NCI-H82 treated with DMSO at 0.1 percent for 48 hours (cell line): Measurements from ENCODE around the gene DNAAF8.

Experiments used
- DNase-seq: peaks from one replicate; lab custom pipeline; 2025; ENCODE audit not compliant: unreplicated experiment; lab: John Stamatoyannopoulos, UW

Gene DNAAF8

GRCh38 chr16:4734063-4734729 is at the start of gene DNAAF8, which contains the start of gene ANKS3:
TSS of gene DNAAF8 (plus strand) at chr16:4734537. CDS start at chr16:4736515, 1,978 bp downstream.
TSS of gene ANKS3 (minus strand) at chr16:4734271. CDS start at chr16:4730149, 4,122 bp downstream.
- DNase-seq: peak; percentile 88

GRCh38 chr16:4684763-4685162 is 49.6 kb upstream of the DNAAF8 start:
- DNase-seq: no peak

- DNase-seq: no peak
Observed at GRCh38 chr16:4685292-4685691, 49.0 kb upstream of the DNAAF8 start.

DNA sequence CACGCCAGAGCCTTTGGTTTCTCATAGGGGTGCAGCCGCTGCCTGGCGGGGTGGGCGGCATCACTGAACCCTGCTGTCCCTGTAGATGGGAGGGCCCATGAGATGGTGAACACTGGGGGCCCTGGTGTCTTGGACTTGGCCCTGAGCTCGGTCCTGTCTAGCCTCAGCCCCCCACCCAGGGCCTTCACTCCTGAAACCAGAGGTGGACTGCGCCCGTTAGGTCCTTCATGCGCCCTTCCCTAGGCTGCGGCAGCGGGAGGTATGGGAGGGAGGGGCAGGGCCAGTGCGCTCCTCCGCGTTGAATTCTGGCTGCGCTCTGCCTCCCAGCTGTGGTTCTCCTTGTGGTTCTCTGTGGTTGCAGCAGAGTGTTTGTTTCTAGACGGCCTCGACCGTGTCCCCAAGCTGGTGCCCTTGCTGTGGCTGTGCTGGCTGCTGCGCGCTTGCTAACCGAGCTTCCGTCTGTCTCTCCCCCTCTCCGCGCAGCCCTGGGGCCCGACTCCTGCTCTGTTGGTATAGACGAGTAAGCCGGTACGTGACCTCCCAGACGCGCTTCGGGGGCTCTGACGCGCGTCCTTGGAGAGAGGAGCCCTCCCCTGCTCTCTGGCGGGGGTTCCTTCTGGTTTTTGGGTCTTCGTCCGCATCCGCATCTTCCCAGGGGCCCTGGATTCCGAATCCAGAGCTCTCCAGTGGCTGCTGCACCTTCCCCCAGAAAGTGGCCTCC is 48.4 kb upstream of the DNAAF8 start:
- DNase-seq: no peak

DNA sequence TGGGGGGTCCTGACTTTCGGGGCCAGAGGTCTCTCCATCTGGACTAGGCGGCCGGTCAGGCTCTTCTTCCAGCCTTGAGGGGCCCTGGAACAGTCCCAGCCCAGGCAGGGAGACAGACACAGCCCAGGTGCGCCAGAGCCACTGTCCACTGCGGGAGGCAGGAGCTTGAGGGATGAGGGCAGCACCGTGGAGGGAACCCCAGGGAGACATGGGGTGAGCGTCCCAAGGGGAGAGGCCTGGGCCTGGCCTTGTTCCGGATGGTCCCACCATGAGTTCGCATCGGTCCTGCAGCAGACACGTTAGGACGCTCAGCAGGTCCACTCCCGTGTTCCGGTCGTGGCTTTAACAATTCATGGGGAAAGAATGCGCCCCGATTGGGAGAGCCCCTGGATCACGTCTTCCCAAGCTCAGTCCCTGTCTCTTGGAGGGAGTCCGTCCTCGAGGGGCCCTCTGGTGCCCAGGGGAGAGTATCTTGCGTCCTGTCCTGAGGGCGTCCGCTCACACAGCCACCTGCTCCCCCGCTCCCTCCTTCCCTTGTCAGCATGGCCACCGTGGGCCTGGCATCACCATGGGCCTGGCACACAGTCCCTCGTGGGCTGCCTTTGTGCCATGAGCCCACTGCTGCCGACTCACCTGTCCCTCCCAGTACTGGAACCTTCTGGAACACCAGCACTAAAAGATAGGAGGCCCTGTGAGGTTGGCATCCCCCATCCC is 47.7 kb upstream of the DNAAF8 start:
- DNase-seq: no peak

DNA sequence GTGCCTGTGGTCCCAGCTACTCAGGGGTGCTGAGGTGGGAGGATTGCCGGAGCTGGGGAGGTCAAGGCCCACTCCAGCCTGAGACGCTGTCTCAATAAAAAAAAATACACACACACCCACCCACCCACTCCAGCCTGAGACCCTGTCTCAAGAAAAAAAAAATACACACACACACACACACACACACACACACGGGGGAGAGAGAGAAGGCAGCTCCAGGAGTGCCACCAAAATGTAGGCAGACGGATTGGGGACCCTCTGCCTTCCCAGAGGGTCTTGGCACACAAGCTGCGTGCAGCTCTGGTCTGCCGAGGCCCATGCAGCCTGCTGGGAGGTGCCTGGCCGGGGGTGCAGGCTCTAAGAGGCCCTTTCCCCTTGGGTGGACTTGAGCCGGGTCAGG is 46.9 kb upstream of the DNAAF8 start:
- DNase-seq: no peak

GRCh38 chr16:4687946-4688673 is 46.2 kb upstream of the DNAAF8 start:
- no peak for DNase-seq

DNA sequence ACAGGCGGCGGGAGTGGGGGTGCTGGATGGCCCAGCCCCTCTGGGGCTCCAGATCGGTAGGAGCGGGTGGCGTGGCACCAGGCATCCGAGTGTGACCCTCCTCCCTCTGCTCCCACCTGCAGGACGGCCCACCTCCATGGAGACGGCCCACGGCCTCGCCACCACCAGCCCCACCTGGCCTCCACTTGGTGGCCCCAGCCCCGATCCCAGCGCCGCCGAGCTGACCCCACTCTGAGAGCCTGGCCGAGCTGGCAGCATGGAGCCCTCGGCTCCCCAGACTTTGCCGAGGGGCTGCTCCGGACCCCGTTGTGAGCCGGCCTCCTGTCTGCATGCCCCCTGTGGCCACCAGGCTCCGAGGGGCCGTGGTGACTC is 45.7 kb upstream of the DNAAF8 start:
- DNase-seq: no peak

DNA sequence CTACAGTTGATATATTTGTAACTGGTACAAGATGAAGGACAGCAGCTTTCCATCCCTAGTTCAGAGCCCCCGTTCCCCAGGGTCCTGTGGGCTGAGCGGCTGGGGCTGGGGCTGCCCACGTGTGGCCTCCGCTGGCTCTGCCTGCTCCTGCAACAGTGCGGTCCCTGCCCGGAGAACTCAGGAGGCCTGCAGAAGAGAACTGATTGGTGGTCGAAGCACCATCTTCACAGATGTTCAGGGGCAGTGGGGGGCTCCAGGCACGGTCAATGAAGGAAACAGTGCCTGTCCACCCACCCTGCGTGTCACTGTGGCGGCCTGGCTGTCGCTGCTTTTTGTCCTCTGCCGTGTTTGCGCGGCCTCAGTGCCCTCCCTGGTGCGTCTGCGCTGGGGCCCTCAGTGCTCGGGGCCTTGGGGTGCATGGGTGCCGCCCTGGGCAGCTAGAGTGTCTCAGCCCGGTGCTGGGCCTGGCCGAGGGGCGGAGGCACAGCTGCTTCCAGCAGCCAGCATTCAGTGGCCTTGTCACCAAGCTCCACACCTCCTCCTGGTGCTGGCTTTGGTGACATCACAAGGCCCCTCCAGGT is 45.2 kb upstream of the DNAAF8 start:
- no peak for DNase-seq

- DNase-seq: no peak
Observed at GRCh38 chr16:4689864-4690704, 44.3 kb upstream of the DNAAF8 start.

DNA sequence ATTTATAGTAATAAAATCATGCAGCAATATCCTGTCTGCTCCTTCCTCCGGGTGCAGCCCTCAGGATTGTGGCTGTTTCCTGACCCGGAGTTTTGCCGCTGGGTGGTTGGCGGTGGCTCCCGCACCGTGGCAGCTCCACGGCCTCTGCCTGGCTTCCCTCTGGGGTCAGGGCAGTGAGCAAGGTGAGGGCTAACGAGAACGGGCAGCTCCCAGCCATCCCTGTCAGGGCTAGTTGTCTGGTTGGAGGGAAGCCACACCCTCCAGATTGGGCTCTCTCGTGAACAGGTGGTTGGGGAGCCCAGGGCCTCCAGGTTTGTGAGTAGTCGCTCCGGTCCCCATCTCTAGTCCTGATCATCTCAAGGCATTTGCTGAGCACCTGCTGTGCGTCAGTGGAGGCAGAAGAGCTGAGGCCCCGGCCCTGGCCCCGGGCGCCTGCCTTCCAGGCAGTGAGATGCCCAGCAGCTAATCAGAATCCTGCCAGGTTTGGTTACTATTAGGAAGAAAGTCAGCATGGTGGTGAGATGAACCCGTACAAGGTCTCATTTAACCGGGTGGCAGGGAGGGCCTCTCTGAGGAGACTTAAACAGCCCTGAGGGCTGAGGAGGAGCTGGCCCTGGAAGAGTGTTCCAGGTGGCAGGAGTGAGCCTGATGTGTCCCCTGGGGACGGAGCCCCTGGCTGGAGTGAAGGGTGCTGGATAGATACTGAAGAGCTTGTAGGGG is 43.2 kb upstream of the DNAAF8 start:
- DNase-seq: no peak

GRCh38 chr16:4691666-4692412 is 42.5 kb upstream of the DNAAF8 start:
- DNase-seq: no peak

GRCh38 chr16:4692460-4693295 is 41.7 kb upstream of the DNAAF8 start:
- DNase-seq: no peak

DNA sequence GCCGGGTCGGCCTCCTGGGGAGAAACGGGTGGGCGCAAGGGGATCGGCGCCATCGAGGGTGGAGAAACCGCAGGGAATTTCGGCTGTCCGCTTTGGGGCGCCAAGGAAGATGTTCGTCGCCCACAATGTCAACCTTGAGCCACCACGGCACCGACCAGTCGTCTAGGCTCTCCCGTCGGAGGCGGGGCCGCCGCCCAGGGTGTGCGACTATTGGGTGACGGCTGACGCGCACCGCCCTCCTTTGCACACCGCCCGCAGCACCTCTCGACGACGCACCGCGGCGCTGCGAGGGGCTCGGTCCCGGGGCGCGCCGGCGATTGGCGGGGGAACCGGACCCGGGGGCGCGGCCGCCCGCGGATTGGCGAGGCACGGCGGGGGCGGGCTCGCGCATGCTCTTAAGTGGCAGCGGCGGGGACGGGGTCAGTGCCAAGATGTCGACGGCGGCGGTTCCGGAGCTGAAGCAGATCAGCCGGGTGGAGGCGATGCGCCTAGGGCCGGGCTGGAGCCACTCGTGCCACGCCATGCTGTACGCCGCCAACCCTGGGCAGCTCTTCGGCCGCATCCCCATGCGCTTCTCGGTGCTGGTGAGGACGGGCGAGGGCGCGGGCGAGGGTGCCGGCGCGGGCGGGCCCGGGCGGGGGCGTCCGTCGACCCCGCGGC is 40.9 kb upstream of the DNAAF8 start, which contains the start of gene NUDT16L1:
Gene NUDT16L1 (plus strand): TSS at position 267 of the 660 bp plus-strand sequence. CDS start 165 bp downstream, at position 432.
- DNase-seq: peak; percentile 79

- no peak for DNase-seq
Observed at GRCh38 chr16:4693956-4694641, 40.2 kb upstream of the DNAAF8 start.

DNA sequence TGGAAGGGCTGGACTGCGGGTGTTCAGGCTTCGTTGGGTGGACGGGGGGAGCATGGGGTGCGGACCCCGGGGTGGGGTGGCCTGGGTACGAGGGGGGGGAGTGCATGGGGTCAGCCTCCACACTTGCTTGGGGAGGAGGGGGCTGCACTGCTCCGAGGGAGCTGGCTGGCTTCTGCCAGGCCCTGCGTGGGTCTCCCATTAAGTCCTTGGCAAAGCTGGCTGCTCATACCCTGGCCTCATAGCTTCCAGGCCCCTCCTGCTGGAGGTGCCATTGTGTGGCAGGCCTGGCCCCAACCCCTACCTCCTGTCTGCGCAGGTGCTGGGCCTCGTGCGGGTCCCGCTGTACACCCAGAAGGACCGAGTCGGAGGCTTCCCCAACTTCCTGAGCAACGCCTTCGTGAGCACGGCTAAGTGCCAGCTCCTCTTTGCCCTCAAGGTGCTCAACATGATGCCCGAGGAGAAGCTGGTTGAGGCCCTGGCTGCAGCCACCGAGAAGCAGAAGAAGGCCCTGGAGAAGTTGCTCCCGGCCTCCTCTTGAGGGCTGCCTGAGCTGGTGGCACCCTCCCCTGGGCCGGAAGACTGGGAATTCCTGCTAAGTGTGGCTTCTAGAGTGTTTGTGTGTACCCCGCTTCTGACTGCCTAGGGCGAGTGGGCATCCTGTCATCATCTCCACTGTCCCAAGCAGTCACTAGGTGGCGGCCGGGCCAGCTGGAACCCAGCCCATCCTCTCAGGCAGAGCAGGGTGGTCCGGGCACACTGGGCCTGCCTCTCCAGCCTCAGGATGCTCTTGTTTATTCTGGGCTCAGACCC is 39.5 kb upstream of the DNAAF8 start:
- DNase-seq: no peak
